Islet precursor cell (in vitro differentiated cells): ENCODE data around the gene SEC14L1.

Experiments used
- DNase-seq: peaks from one replicate; pipeline ENCODE4 v3.0.0-alpha.2; 2018

The SEC14L1 gene

DNA sequence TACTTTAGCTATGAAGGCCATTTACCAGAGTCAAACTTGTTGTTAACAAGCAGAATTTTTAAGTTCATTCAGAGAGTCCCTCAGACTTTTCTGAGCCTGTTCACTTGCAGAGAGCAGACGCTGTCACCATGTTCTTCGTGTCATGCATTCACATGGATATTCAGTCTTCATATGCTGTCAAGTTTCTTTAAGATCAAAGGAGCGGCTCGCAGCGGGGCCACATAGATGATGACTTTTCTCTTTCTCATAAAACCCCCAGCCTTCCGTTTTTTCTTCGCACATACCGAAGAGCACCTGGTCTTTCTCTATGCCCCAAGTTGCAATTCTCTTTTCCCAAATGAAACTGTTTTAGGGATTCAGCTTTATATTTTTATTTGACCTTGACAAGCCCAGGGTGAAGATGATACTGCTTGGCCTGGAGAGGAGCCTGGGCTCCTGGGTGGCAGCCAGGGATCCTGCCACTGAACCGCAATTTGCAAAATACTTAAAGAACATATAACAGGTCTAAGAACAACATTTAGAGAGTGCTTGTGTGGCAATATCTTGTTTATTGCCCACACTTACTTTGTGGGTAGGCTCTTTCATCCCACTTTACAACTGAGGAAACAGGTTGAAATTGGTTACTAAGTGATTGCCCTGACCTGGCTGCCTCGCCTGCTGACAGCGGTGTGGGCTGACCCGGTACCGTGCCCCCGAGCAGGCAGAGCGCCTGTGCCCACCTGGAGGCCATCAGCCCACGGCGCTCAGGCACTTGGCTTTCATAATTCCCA lies 22.9 kb downstream of the SEC14L1 start:
- no peak for DNase-seq

DNA sequence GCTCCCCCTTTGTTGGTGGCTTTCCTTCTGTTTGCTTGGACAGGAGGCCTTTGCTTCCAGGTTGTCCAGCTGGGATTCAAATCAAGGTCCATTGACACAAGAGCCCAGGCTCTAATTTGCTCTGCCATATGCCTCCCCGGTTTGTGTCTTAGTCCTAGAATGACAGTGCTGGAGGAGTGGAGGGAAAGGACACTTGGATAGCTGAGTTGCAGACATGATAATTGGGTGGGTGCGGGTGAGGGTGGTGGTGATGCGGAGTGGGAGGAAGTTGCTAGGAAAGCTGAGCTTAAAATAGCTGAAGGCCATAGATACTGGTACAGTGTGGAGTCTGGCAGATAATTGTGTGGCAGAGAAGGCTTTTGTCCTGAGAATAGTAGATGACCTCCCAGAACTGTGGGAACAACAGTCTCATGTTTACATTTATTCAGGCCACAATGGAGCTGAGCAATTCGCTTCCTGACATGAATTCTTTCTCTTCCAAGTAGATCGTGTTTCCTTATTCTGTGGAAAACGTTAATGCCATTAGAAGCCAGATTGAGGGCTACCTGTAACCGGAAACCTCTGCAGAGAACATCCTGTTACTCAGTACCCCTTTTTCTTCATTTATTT lies 23.8 kb downstream of the SEC14L1 start:
- peak; percentile 70 for DNase-seq

- DNase-seq, result no peak
Measured at GRCh38 chr17:77165577-77165976, 24.8 kb downstream of the SEC14L1 start.

GRCh38 chr17:77167472-77168306 lies 26.9 kb downstream of the SEC14L1 start:
- no peak for DNase-seq

DNA sequence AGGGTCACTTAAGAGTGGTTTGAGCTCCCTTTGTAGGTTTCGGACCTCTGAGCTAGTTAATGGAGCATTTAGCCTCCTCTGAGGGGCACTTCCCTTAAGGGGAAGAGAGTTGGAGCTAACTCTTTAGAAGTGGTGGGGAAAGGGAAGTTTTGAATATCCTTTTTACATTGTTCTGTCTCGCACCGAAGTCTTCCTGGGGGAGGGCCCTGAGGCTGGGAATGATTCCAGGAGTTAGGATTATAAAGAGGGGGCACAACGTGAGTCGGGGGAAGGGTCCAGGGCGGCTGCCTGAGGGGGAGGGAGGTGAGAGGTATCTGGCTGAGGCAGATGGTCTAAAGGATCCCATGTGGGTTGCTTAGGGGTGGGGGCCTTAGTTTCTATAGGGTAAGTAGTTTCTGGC lies 32.3 kb downstream of the SEC14L1 start:
- no peak for DNase-seq

GRCh38 chr17:77174928-77175661 lies 34.3 kb downstream of the SEC14L1 start:
- peak; percentile 78 for DNase-seq

DNA sequence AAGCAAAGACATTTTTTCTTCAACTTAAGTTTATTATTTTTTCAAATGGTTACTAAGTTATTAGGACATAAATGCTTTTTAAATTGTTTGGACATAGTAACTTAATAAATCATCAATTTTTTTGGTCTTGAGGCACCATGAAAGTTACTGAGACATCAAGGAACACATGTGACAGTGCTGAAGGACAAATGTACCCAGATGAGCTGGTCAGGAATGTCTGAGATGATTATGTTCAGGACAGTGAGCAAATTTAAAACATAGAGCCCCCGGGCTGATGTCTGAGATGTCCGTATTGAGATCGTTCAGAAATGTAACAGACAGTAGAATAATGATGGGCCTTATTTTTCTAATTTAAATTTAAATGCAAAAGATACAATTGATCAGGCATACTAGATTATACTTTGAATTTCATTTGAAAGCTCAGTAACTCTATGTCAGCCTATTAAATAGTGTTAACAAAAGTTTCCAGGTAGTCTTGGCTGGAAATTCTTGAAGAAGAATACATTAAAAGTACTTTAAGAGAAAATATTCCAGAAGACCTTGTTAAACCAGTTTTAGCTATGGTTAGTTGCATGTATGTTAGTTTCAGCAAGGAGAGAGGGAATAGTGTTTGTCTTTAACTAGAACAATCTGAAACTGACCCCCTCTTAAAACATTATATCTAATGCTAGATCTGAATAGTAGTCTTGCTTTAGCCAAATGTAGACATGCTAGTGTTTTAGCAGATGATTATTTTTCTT lies 36.4 kb downstream of the SEC14L1 start:
- no peak for DNase-seq

DNA sequence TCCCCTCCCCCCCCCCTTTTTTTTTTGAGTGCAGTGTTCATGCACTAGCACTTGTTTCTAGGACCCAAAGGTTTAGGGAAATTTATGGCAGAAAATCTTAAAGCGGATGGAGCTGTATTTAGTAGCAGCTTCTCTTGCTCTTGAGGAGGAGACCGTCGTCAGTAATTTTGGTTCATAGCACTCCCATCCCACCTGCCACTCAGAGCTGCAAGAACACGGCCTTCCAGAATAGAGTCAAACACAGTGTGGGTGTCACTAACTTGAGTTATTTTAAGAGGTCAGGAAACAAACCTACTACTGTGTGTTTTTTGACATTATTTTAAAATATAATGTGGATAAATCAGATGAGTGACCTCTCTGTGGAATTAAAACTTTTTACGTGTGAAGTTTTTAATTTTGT lies 37.3 kb downstream of the SEC14L1 start:
- DNase-seq, result no peak

- no peak for DNase-seq
Measured at GRCh38 chr17:77178563-77178962, 37.8 kb downstream of the SEC14L1 start.

DNA sequence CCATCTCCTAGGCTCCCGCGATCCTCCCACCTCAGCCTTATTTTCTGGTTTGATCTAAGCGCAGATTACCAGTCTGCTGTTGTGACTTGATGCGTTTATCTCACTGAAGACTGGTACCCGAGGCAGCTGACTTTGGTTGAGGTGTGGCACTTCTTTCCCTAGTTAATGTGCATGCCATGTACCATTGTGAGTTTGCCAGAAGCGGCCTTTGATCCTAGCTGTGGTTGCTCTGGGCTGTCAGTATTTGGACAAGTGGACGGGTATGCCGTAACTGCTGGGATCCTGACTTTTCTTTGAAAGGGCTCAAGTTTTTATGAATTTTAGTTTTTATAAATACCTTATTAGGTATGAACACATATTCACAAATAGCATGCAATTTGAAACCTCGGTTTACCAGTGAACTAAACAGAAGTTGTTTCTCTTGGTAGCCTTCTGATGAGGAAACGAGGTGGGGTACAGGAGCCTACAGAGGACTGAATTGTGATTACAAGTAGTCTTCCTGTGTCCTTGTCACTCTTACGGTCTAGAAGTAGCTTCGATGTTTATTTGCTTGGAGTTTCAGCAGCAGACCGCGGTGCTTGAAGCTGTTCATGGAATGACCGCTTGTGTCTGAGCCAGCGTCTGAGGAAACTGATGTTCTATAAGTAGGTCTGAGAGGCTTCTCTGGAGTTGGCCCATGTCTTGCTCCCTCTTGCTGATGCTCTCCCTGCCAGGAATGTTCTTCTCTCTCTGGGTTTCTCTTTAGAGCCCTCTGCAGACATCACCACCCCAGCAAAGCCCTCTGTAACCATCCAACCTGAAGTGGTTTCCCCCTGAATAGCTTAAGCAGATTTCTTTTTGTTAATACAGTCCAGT lies 40.0 kb downstream of the SEC14L1 start:
- DNase-seq, result no peak

GRCh38 chr17:77182205-77183172 lies 41.7 kb downstream of the SEC14L1 start:
- no peak for DNase-seq

DNA sequence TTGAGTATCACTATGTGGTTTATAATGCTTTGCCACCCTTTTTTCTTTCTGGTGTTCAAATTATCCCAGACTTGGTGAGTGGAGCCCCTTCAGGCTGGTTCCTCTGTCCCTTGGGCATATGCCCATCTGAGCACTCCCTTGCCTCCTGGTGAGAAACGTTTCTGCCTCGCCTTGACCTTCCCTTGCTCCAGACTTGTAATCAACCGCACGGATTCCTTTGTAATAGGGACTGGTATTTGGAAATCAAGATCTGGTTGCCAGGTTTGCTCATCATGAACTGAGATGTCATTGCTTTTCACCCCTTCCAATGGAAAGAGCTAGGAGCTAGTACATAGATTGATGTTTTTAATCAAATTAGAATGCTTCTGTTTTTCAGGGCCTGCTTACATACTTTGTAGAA lies 43.7 kb downstream of the SEC14L1 start:
- no peak for DNase-seq

DNA sequence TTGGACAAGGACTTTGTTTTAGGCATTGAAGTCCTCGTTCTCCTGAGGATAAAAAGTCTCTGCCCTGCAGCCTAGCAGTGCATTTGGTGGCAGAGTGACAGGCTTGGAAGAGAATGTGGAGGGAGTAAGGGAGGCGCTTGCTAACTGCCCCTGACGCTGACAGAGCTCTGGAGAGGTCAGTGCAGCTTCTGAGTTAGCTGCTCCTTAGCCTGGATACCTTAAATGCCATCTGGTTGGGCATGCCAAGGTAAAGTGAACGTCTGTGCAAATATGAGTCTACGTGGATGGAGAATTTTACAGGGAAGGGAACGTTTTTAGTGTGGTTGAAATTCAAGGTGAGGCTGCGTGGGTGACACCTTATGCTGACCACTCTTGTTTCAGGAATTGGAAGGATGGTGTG lies 44.4 kb downstream of the SEC14L1 start:
- DNase-seq, result no peak

- DNase-seq, result no peak
Measured at GRCh38 chr17:77186141-77186604, 45.4 kb downstream of the SEC14L1 start.

DNA sequence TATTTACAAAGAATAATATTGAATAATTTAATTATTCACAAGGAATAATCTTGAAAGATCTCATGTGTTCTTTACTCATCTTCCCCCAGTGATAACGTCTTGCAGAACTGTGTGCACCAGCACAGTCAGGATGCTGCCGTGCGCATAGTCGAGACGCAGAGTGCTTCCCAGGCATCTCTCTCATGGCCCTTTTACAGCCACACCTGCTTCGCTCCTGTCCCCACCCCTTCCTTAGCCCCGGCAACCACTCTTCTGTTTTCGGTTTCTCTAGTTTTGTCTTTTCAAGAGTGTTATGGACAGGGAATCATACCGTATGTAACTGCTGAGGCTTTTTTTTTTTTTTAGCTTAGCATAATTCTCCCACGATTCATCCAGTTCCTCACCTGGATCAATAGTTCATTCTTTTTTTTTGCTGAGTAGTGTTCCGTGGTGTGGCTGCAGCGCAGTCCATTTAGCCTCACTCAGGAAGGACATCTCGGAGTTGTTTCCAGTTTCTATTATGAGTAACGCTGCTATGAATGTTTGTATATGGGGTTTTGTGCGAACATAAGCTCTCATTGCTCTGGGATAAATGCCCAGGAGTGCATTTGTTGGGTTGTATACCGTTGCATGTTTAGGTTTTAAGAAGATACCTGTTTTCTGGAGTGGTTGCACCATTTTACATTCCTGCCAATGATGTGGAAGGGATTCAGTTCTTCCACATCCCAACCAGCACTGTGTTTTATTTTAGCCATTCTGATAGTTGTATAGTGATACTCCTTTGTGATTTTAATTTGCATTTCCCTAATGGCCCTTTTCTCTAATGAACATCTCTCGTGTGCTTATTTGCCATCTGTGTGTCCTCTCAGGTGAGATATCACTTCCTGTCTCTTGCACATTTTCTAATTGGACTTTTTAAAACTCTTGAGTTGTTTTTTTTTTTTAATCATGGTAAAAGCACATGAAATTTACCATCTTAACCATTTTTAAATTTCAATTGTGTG lies 47.6 kb downstream of the SEC14L1 start:
- no peak for DNase-seq

DNA sequence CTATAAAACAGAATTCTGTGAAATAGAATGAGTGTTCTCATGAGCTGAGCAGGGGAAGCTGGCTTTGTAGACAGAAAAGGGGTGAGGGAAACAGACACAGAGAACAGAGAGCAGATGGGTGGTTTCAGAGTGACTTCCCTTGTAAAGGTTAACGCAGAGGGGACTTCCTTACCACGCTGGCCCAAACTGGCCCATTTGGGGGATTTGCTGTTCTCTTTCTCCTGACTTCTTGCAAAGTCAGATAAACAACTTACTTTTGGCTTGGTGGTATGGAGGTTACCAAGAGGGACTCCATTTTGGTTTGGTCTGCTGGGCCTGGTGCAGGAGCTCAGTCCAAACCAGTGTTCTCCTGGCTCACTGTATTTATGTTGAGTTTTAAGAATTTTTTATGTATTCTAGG lies 48.4 kb downstream of the SEC14L1 start:
- no peak for DNase-seq

GRCh38 chr17:77190576-77190975 lies 49.8 kb downstream of the SEC14L1 start:
- DNase-seq, result no peak

DNA sequence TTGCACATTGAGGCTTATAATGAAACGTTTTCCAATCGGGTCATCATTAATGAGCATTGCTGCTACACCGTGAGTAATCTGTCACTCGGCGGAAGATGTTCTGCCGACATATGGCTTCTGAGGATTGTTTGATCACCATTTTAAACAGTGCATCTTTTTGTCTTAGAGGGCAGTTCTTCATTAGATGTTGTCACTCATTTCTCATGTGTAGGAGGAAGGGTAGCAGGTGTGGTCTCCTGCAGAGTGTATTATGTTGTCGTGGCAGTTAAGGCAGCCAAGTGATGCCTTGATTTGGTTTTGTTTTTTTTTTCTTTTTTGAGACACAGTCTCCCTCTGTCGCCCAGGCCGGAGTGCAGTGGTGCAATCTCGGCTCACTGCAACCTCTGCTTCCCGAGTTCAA lies 50.5 kb downstream of the SEC14L1 start:
- no peak for DNase-seq

GRCh38 chr17:77193653-77194052 lies 52.9 kb downstream of the SEC14L1 start:
- no peak for DNase-seq
